Occipital lobe (tissue), 2 donors: Measurements from ENCODE around the gene SLC24A4. TPM values are rescaled to one million over a fixed set of nuclear protein-coding genes. Genes with fewer than 3 reads are reported as not detected.

Experiments used
- DNase-seq: peaks from one replicate; lab custom pipeline; 2025; lab: John Stamatoyannopoulos, UW
- total RNA-seq: library from RNA; depleted of rRNA; stranded (reverse); fragments of >200 nt; gene quantifications from one replicate; pipeline ENCODE4 v1.2.3, GENCODE V29; 2014

Gene SLC24A4
- total RNA-seq, 1 donor from 2014 or later, result 0.31 TPM

- no peak for DNase-seq
These were observed 220.0 kb downstream of the SLC24A4 start for GRCh38 chr14:92542766-92543554.

- DNase-seq, result no peak
These were observed 221.2 kb downstream of the SLC24A4 start for GRCh38 chr14:92544051-92544720.

GRCh38 chr14:92546347-92547053 is 223.5 kb downstream of the SLC24A4 start:
- DNase-seq, result no peak

GRCh38 chr14:92549105-92549858 is 226.3 kb downstream of the SLC24A4 start:
- no peak for DNase-seq

- DNase-seq, result no peak
These were observed 226.9 kb downstream of the SLC24A4 start for GRCh38 chr14:92549859-92550230.

Other genes starting within 250 kb of the SLC24A4 start
- gene ATXN3, start 216.6 kb upstream of the SLC24A4 start, total RNA-seq, result 35.1 TPM
- 158 TPM for gene NDUFB1, start 201.5 kb upstream of the SLC24A4 start, total RNA-seq
- gene CPSF2, start 201.2 kb upstream of the SLC24A4 start, total RNA-seq, result 19.3 TPM
- gene RIN3, start 190.6 kb downstream of the SLC24A4 start, total RNA-seq, result 1.4 TPM